Transverse colon (tissue), 4 donors: Measurements from ENCODE around the gene VPS52.

Experiments
- EP300 ChIP-seq: sonication (generic); formaldehyde crosslinking; IDR thresholded peaks from one replicate; pipeline ENCODE4 v1.6.1; 2017; ENCODE audit warnings: antibody characterized with exemption, low read depth
- POLR2A ChIP-seq: fragments of 450-650 bp; IDR thresholded peaks from one replicate; pipeline ENCODE4 v1.6.1; 2016; ENCODE audit warnings: antibody characterized with exemption, mild to moderate bottlenecking, moderate library complexity
- POLR2AphosphoS5 ChIP-seq, 3 donors: sonication (generic); formaldehyde crosslinking; IDR thresholded peaks; one replicate each; pipeline ENCODE4 v1.6.1; 2016; ENCODE audit warnings: antibody characterized with exemption in 3 of 3
- TF ChIP-seq, protein P1 (sequence below), 5 experiments: fragments of 200-600 bp in 3 of 5; fragments of 450-650 bp in 2 of 5; sonication (generic) in 3 of 5; IDR thresholded peaks; 1 replicate in 2 of 5; 2 replicates in 3 of 5; pipeline ENCODE4 v1.5.1; 2016 to 2017; ENCODE audit warnings: antibody characterized with exemption in 5 of 5, inconsistent platforms in 3 of 5, mild to moderate bottlenecking in 2 of 5, moderate library complexity in 1 of 5

DNA sequence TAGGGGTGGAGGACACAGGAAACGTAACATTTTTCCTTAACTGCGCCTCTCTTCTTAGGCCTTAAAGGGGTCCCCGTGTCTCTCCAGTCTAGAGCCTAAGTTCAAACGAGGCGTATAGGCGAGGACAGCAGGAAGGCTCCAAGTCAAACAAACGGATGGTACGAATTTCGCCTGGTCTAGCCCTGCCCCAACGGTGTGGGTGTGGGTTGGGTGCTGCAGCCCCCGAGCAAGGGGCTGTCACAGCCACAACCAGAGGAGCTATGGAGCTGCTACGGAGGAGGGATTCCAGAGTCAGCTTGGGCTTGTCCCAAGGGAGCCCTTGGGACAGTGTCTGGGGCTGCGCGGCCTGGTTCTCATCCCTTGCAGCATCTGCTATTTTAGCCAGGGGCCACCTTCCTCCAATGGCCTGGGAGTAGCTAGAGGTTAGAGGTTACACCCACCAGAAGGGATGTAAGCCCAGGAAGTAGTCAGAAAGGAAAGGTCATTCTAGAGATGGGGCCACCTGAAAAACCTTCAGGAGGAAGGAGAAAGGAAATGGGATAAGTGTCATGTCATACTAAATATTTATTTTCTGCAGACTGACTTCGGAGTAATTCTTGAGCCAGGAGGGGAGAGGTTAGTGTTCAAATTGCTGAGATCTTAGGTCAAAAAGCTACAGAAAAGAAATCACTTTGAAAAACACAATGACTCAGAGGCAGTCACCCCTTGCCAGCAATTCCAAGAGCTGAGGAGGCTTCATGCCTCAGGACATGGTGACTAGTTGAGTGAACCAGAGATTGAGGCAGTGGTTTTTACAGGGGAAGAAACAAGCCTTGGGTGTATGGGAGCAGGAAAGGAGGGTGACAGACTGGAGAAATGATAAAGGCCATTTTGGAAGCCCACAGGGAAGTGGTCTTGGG lies 21.7 kb downstream of the VPS52 start:
- TF ChIP-seq POLR2AphosphoS5 (IDR thresholded peaks at IDR 0.05) (no peak), POLR2A (no peak), EP300 (no peak)
- TF ChIP-seq, protein P1, sequence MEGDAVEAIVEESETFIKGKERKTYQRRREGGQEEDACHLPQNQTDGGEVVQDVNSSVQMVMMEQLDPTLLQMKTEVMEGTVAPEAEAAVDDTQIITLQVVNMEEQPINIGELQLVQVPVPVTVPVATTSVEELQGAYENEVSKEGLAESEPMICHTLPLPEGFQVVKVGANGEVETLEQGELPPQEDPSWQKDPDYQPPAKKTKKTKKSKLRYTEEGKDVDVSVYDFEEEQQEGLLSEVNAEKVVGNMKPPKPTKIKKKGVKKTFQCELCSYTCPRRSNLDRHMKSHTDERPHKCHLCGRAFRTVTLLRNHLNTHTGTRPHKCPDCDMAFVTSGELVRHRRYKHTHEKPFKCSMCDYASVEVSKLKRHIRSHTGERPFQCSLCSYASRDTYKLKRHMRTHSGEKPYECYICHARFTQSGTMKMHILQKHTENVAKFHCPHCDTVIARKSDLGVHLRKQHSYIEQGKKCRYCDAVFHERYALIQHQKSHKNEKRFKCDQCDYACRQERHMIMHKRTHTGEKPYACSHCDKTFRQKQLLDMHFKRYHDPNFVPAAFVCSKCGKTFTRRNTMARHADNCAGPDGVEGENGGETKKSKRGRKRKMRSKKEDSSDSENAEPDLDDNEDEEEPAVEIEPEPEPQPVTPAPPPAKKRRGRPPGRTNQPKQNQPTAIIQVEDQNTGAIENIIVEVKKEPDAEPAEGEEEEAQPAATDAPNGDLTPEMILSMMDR (IDR thresholded peaks at IDR 0.05): no peak
